GM12878 (cell line): ENCODE data around the gene SPPL2B. TPM values are rescaled to one million over a fixed set of nuclear protein-coding genes. Genes with fewer than 3 reads are reported as not detected.

Experiments
- ATAC-seq: fragments of 200-7000 bp; cut with Tn5 transposase; 3 replicates; pipeline ENCODE4 v1.9.1; 2020; ENCODE audit warnings: mild to moderate bottlenecking, moderate library complexity
- BruUV-seq: library from RNA; stranded (reverse); fragments of 400-500 nt; replicated peaks from 2 replicates; lab custom pipeline; 2021; lab: Mats Ljungman, UMichigan
- CTCF ChIA-PET: fragments of 300-600 bp; sonication (Branson Sonifier 250); formaldehyde crosslinking; extraction: SDS; loops from one replicate; lab custom pipeline; 2021; ENCODE audit warnings: inconsistent platforms; lab: Yijun Ruan, JAX
- POLR2A ChIA-PET: fragments of 350-600 bp; formaldehyde crosslinking; extraction: SDS; loops from one replicate; lab custom pipeline; 2021; ENCODE audit warnings: inconsistent platforms; lab: Charles Lee
- RAD21 ChIA-PET: fragments of 300-600 bp; sonication (Branson Sonifier 250); formaldehyde crosslinking; loops from one replicate; lab custom pipeline; 2023; ENCODE audit warnings: antibody characterized with exemption; ENCODE audit not compliant: unreplicated experiment; lab: Charles Lee
- SMC1A ChIA-PET: fragments of 300-600 bp; sonication (Branson Sonifier 250); formaldehyde crosslinking; loops from one replicate; lab custom pipeline; 2023; ENCODE audit not compliant: unreplicated experiment, uncharacterized antibody; lab: Charles Lee
- DNase-seq: peaks from one replicate; pipeline ENCODE4 v3.0.0-alpha.2; 2011; ENCODE audit warnings: low read depth, low spot score
- FAIRE-seq: peaks from 3 replicates; lab custom pipeline; 2011; peaks lifted over from hg19 to GRCh38; lab: Jason Lieb, UNC
- H2AFZ ChIP-seq: 2 replicates; pipeline ENCODE4 v1.6.0; 2011; ENCODE audit warnings: low read depth, low read length, control low read depth; ENCODE audit not compliant: control insufficient read depth
- H3K27ac ChIP-seq: 2 replicates; pipeline ENCODE4 v1.5.1; 2011; ENCODE audit warnings: control low read depth; ENCODE audit not compliant: control insufficient read depth, insufficient read depth
- H3K27me3 ChIP-seq, 2 experiments: replicated peaks in 1 of 2; 2 replicates each; pipeline versions ENCODE4 v1.6.0 to v1.6.1; 2011; ENCODE audit warnings: low read length in 1 of 2; ENCODE audit not compliant: control insufficient read depth in 2 of 2, insufficient read depth in 2 of 2
- H3K36me3 ChIP-seq, 2 experiments: 2 replicates each; pipeline ENCODE4 v1.5.1; 2011; ENCODE audit warnings: low read length in 1 of 2; ENCODE audit not compliant: control insufficient read depth in 2 of 2, insufficient read depth in 2 of 2
- H3K4me1 ChIP-seq: 2 replicates; pipeline ENCODE4 v1.6.1; 2011; ENCODE audit warnings: mild to moderate bottlenecking, low read length, moderate library complexity, mixed read lengths; ENCODE audit not compliant: control insufficient read depth, insufficient read depth
- H3K4me2 ChIP-seq: 2 replicates; pipeline ENCODE4 v1.6.0; 2011; ENCODE audit warnings: control low read depth; ENCODE audit not compliant: control insufficient read depth, insufficient read depth
- H3K4me3 ChIP-seq: fragments of 200-600 bp; sonication (generic); 2 replicates; pipeline ENCODE4 v1.5.1; 2016
- H3K79me2 ChIP-seq: 2 replicates; pipeline ENCODE4 v1.6.0; 2011; ENCODE audit warnings: low read length; ENCODE audit not compliant: control insufficient read depth, insufficient read depth
- H3K9ac ChIP-seq: 2 replicates; pipeline ENCODE4 v1.8.0; 2011; ENCODE audit warnings: low read length, control low read depth, mixed read lengths; ENCODE audit not compliant: control insufficient read depth, insufficient read depth
- H3K9me3 ChIP-seq: replicated peaks from 3 replicates; pipeline ENCODE4 v1.5.1; 2011; ENCODE audit warnings: mild to moderate bottlenecking, low read length; ENCODE audit not compliant: control insufficient read depth, insufficient read depth
- H4K20me1 ChIP-seq: 2 replicates; pipeline ENCODE4 v1.6.0; 2011; ENCODE audit not compliant: control insufficient read depth, insufficient read depth
- BCL3 ChIP-seq: IDR thresholded peaks from 2 replicates; pipeline ENCODE4 v1.6.1; 2011; ENCODE audit warnings: borderline replicate concordance, low read depth, mild to moderate bottlenecking, moderate library complexity, low read length; ENCODE audit not compliant: insufficient read depth, poor library complexity, severe bottlenecking
- E2F4 ChIP-seq: IDR thresholded peaks from 2 replicates; pipeline ENCODE4 v1.6.1; 2012; ENCODE audit warnings: low read depth, low read length, improper control_type of control experiment
- IRF5 ChIP-seq: fragments of 450-650 bp; IDR thresholded peaks from 2 replicates; pipeline ENCODE4 v1.6.1; 2017; ENCODE audit warnings: borderline replicate concordance
- MAX ChIP-seq: IDR thresholded peaks from 2 replicates; pipeline ENCODE4 v1.6.1; 2012; ENCODE audit warnings: low read depth, low read length, improper control_type of control experiment
- MEF2A ChIP-seq: IDR thresholded peaks from 2 replicates; pipeline ENCODE4 v1.6.1; 2011; ENCODE audit warnings: low read depth, mild to moderate bottlenecking, low read length, moderate library complexity; ENCODE audit not compliant: insufficient read depth
- NR2C2 ChIP-seq: IDR thresholded peaks from 2 replicates; pipeline ENCODE4 v1.6.1; 2011; ENCODE audit warnings: borderline replicate concordance, low read depth; ENCODE audit not compliant: control insufficient read depth, insufficient read length
- WGBS: methylation state at CpG from one replicate; pipeline ENCODE4 v1.1.6; 2016; ENCODE audit warnings: low lambda C conversion rate; ENCODE audit not compliant: insufficient replicate concordance, insufficient coverage; ENCODE audit errors: missing lambda C conversion rate; 5-methylcytosine and 5-hydroxymethylcytosine counted together
- in situ Hi-C: fragments of 300-500 bp; cut with MboI; formaldehyde crosslinking; loops from 9 replicates; pipeline ENCODE4 v1.14.3; 2018; ENCODE audit warnings: mixed read lengths
- intact Hi-C: fragments of 100-400 bp; cut with micrococcal nuclease; formaldehyde crosslinking; loops from one replicate; pipeline ENCODE4 v1.14.2; 2022; ENCODE audit not compliant: unreplicated experiment
- polyA plus RNA-seq, 11 experiments: library from polyadenylated mRNA; depleted of rRNA in 4 of 11; unstranded in 6 of 11; stranded (reverse) in 5 of 11; fragments of >200 nt; fragmentation: Nextera tagmentation in 4 of 11; fragmentation: Illumina TruSeq in 1 of 11; extraction: Ambion mirVana in 4 of 11; extraction: Trizol in 1 of 11; gene quantifications; 1 replicate in 1 of 11; 2 replicates in 10 of 11; pipeline versions ENCODE4 v1.2.1 to v1.2.3, GENCODE V29; 2011 to 2016; ENCODE audit warnings: inconsistent platforms in 2 of 11, missing spikeins in 2 of 11, low read depth in 1 of 11
- total RNA-seq, 4 experiments: library from RNA; depleted of rRNA in 3 of 4; stranded (reverse); fragments of >200 nt in 3 of 4; fragmentation: Illumina TruSeq in 1 of 4; extraction: Trizol in 1 of 4; gene quantifications; 2 replicates each; pipeline versions ENCODE4 v1.2.1 to v1.2.3, GENCODE V29; 2013 to 2021

Gene SPPL2B
- total and polyA plus RNA-seq, 10 of the 15 experiments (the other 5 are each of a cell fraction or from before 2014, with no cell fraction given) = 0.29 to 56.5 (median 18.3) TPM

GRCh38 chr19:2376784-2377519, 48.5 kb downstream of the SPPL2B start:
- ChIA-PET CTCF (no interaction called here), POLR2A (no interaction called here), SMC1A (no interaction called here), RAD21 (no interaction called here)
- Histone ChIP-seq H3K4me2 (no peak overlapping the region), H3K36me3 (no peaks in the 10 kb centered on the region), H2AFZ (no peak overlapping the region), H3K27ac (no peak overlapping the region), H3K9me3 (peaks cover 4% of the 10 kb centered on the region; the same call in 2 of the 3 replicates), H3K27me3 (no peaks in the 10 kb centered on the region), H3K4me3 (no peak overlapping the region), H3K79me2 (no peaks in the 10 kb centered on the region), H4K20me1 (no peaks in the 10 kb centered on the region), H3K9ac (no peak overlapping the region), H3K4me1 (no peaks in the 10 kb centered on the region)
- no peak for ATAC-seq
- in situ Hi-C loops (no loop called here), intact Hi-C loops (no loop called here)
- no peak for FAIRE-seq
- TF ChIP-seq BCL3 = no peak
- TF ChIP-seq IRF5 = no peak
- TF ChIP-seq MAX = no peak
- no peak for TF ChIP-seq NR2C2
- no peak for TF ChIP-seq MEF2A
- no peak for TF ChIP-seq E2F4
- 73% methylated on average over 15 of the region's 15 CpGs for WGBS
- DNase-seq = no peak
- no TSS peak for BruUV-seq
